GM19455 (cell line): ENCODE measurements around the gene NPM1.
"Not testable (repeated sequence)": the region's sequence is repeated elsewhere in the genome, so short reads cannot be mapped to it uniquely, and the experiment has no call there.

Source experiments
- ATAC-seq: cut with Tn5 transposase; IDR thresholded peaks from one replicate; pipeline ENCODE4 v1.9.1; 2021; ENCODE audit not compliant: unreplicated experiment

NPM1 gene

GRCh38 chr5:171384999-171385398 is 2.6 kb upstream of the NPM1 start:
- ATAC-seq: not testable (repeated sequence)

GRCh38 chr5:171386006-171386671 is 1.5 kb upstream of the NPM1 start:
- no peak for ATAC-seq

- no peak for ATAC-seq
These were observed 746 bp upstream of the NPM1 start for GRCh38 chr5:171386861-171387344.

- ATAC-seq: peak; percentile 33
These were observed 544 bp downstream of the NPM1 start for GRCh38 chr5:171387970-171388815.

GRCh38 chr5:171388816-171389168 is 1.1 kb downstream of the NPM1 start:
- ATAC-seq: no peak

GRCh38 chr5:171390883-171391677 is 3.4 kb downstream of the NPM1 start:
- ATAC-seq: no peak

- no peak for ATAC-seq
These were observed 4.4 kb downstream of the NPM1 start for GRCh38 chr5:171391996-171392577.

- no peak for ATAC-seq
These were observed 5.0 kb downstream of the NPM1 start for GRCh38 chr5:171392585-171393159.

GRCh38 chr5:171395042-171395441 is 7.4 kb downstream of the NPM1 start:
- ATAC-seq: no peak

GRCh38 chr5:171396583-171396982 is 8.9 kb downstream of the NPM1 start:
- ATAC-seq: not testable (repeated sequence)

GRCh38 chr5:171397190-171397589 is 9.5 kb downstream of the NPM1 start:
- ATAC-seq: no peak

- no peak for ATAC-seq
These were observed 9.9 kb downstream of the NPM1 start for GRCh38 chr5:171397599-171397998.

- not testable (repeated sequence) for ATAC-seq
These were observed 11.0 kb downstream of the NPM1 start for GRCh38 chr5:171398660-171399059.

GRCh38 chr5:171400169-171400568 is 12.5 kb downstream of the NPM1 start:
- ATAC-seq: no peak

GRCh38 chr5:171401167-171401947 is 13.7 kb downstream of the NPM1 start:
- ATAC-seq: no peak

GRCh38 chr5:171402751-171403150 is 15.1 kb downstream of the NPM1 start:
- ATAC-seq: not testable (repeated sequence)

GRCh38 chr5:171405615-171406014 is 18.0 kb downstream of the NPM1 start:
- no peak for ATAC-seq

- ATAC-seq: no peak
These were observed 19.6 kb downstream of the NPM1 start for GRCh38 chr5:171407234-171407633.

- no peak for ATAC-seq
These were observed 21.8 kb downstream of the NPM1 start for GRCh38 chr5:171409164-171410136.
